ENCODE data around the gene PTGR1.
"Not testable (repeated sequence)": the region's sequence is repeated elsewhere in the genome, so short reads cannot be mapped to it uniquely, and the experiment has no call there.

Gene PTGR1

GRCh38 chr9:111555425-111555824 is 44.0 kb downstream of the PTGR1 start:
- WGBS (ENCODE audit: insufficient coverage) = 60% methylated on average over 1 of the region's 2 CpGs
- H3K4me3 ChIP-seq (ENCODE audit: control insufficient read depth in 1 of 7, extremely low read depth in 1 of 7, insufficient read depth in 4 of 7, low read depth in 2 of 7, low read length in 6 of 7); H3K4me1 ChIP-seq (ENCODE audit: control extremely low read depth in 1 of 4, control insufficient read depth in 4 of 4, insufficient read depth in 4 of 4, low read length in 3 of 4); DNase-seq; CTCF ChIA-PET; H3K36me3 ChIP-seq (ENCODE audit: control insufficient read depth in 4 of 4, insufficient read depth in 4 of 4, low read length in 3 of 4); H3K27me3 ChIP-seq (replicated peaks in 2 of 5; ENCODE audit: control insufficient read depth in 4 of 5, insufficient read depth in 5 of 5, low read length in 4 of 5); H3K27ac ChIP-seq (ENCODE audit: insufficient read depth in 1 of 2, low read depth in 1 of 2, low read length in 2 of 2, poor library complexity in 1 of 2, severe bottlenecking in 2 of 2); POLR2A ChIA-PET: not testable (repeated sequence)
- H3K9me3 ChIP-seq (ENCODE audit: control extremely low read depth in 1 of 5, control insufficient read depth in 4 of 5, insufficient read depth in 2 of 5, low read depth in 1 of 5, low read length in 4 of 5) = peaks cover 3 to 61% (median 29%) of the 10 kb centered on the region in 5 experiments

DNA sequence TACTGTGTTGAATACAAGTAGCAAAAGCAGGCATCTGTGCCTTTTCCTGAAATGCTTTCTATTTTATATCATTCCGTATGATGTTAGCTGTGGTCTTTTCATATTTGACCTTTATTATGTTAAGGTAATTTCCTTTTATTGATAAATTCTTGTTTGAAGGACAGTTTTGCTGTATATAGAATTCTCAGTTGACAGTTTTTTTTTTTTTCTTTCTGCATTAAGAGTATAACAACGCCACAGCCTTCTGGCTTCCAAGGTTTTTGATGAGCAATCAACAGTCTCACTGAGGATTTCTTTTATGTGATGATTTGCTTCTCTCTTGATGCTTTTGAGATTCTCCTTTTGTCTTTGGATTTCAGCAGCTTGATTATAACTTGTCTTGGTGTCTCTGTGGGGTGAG is 50.8 kb downstream of the PTGR1 start:
- H3K36me3 ChIP-seq (ENCODE audit: control insufficient read depth in 4 of 4, insufficient read depth in 4 of 4, low read length in 3 of 4) = no peaks in the 10 kb centered on the region
- H3K27ac ChIP-seq (ENCODE audit: insufficient read depth in 1 of 2, low read depth in 1 of 2, low read length in 2 of 2, poor library complexity in 1 of 2, severe bottlenecking in 2 of 2) = no peak overlapping the region
- no peaks in the 10 kb centered on the region for H3K4me1 ChIP-seq (ENCODE audit: control extremely low read depth in 1 of 4, control insufficient read depth in 4 of 4, insufficient read depth in 4 of 4, low read length in 3 of 4)
- ChIA-PET CTCF (no interaction called here), POLR2A (no interaction called here)
- peaks cover 14 to 71% (median 20%) of the 10 kb centered on the region in 5 experiments for H3K9me3 ChIP-seq (ENCODE audit: control extremely low read depth in 1 of 5, control insufficient read depth in 4 of 5, insufficient read depth in 2 of 5, low read depth in 1 of 5, low read length in 4 of 5)
- H3K27me3 ChIP-seq (replicated peaks in 2 of 5; ENCODE audit: control insufficient read depth in 4 of 5, insufficient read depth in 5 of 5, low read length in 4 of 5) = no peaks in the 10 kb centered on the region
- no peak for DNase-seq
- H3K4me3 ChIP-seq (ENCODE audit: control insufficient read depth in 1 of 7, extremely low read depth in 1 of 7, insufficient read depth in 4 of 7, low read depth in 2 of 7, low read length in 6 of 7) = no peak overlapping the region
- WGBS (ENCODE audit: insufficient coverage) = no CpG with 5 or more reads among the region's 2 CpGs

DNA sequence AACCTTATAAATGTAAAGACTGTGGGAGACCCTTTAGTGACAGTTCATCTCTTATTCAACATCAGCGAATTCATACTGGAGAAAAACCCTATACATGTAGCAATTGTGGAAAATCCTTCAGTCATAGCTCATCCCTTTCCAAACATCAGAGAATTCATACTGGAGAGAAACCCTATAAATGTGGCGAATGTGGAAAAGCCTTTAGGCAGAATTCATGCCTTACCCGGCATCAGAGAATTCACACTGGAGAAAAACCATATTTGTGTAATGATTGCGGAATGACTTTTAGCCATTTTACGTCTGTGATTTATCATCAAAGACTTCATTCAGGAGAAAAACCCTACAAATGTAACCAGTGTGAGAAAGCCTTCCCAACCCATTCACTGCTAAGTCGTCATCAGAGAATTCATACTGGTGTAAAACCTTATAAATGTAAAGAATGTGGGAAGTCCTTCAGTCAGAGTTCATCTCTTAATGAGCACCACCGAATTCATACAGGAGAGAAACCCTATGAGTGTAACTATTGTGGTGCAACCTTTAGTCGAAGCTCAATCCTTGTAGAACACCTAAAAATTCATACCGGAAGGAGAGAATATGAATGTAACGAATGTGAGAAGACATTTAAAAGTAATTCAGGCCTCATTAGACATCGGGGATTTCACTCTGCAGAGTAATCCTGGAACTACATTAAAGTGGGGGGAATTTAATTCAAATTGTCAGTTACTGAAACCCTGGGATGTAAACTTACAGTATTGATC is 56.8 kb downstream of the PTGR1 start:
- Histone ChIP-seq H3K27ac (ENCODE audit: insufficient read depth in 1 of 2, low read depth in 1 of 2, low read length in 2 of 2, poor library complexity in 1 of 2, severe bottlenecking in 2 of 2) (no peak overlapping the region), H3K36me3 (ENCODE audit: control insufficient read depth in 4 of 4, insufficient read depth in 4 of 4, low read length in 3 of 4) (peaks cover 0 to 3% (median 0%) of the 10 kb centered on the region in 4 experiments), H3K4me1 (ENCODE audit: control extremely low read depth in 1 of 4, control insufficient read depth in 4 of 4, insufficient read depth in 4 of 4, low read length in 3 of 4) (no peaks in the 10 kb centered on the region), H3K9me3 (ENCODE audit: control extremely low read depth in 1 of 5, control insufficient read depth in 4 of 5, insufficient read depth in 2 of 5, low read depth in 1 of 5, low read length in 4 of 5) (peaks cover 20 to 83% (median 32%) of the 10 kb centered on the region in 5 experiments), H3K4me3 (ENCODE audit: control insufficient read depth in 1 of 7, extremely low read depth in 1 of 7, insufficient read depth in 4 of 7, low read depth in 2 of 7, low read length in 6 of 7) (no peak overlapping the region), H3K27me3 (replicated peaks in 2 of 5; ENCODE audit: control insufficient read depth in 4 of 5, insufficient read depth in 5 of 5, low read length in 4 of 5) (no peaks in the 10 kb centered on the region)
- ChIA-PET CTCF (interaction anchor here (0.6 kb wide), 1 partner anchor 11 kb away, joined by 3 read pairs; no protein-coding TSS in a partner anchor), POLR2A (no interaction called here)
- DNase-seq = no peak
- 99% methylated on average over 7 of the region's 11 CpGs for WGBS (ENCODE audit: insufficient coverage)

DNA sequence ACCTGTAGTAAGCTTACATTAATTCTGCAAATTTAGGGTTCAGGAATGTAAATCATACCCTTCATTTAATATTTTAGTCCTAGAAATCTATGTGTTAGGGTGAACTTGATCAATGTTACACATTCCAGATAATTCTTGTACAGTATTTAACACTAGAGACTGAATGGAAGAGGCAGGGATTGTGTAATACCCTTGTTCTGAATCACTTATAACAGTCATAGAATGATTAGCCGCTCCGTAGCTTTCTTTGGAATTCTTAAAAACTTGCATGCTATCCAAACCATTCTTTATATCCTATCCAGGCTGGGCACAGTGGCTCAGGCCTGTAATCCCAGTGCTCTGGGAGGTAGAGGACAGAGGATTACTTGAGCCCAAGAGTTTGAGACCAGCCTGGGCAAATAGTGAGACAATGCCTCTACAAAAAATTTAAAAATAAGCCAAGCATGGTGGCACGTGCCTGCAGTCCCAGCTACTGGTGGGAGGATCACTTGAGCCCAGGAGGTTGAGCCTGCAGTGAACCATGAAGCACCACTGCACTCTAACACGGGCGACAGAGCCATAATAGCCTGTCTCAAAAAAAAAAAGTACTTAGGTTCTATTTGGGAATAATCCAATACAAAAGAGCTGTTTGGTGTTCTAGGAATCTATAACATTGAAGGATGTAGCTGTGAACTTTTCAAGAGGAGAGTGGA is 66.2 kb downstream of the PTGR1 start:
- Histone ChIP-seq H3K27ac (ENCODE audit: insufficient read depth in 1 of 2, low read depth in 1 of 2, low read length in 2 of 2, poor library complexity in 1 of 2, severe bottlenecking in 2 of 2) (no peak overlapping the region), H3K27me3 (replicated peaks in 2 of 5; ENCODE audit: control insufficient read depth in 4 of 5, insufficient read depth in 5 of 5, low read length in 4 of 5) (no peaks in the 10 kb centered on the region), H3K4me3 (ENCODE audit: control insufficient read depth in 1 of 7, extremely low read depth in 1 of 7, insufficient read depth in 4 of 7, low read depth in 2 of 7, low read length in 6 of 7) (no peak overlapping the region), H3K4me1 (ENCODE audit: control extremely low read depth in 1 of 4, control insufficient read depth in 4 of 4, insufficient read depth in 4 of 4, low read length in 3 of 4) (no peaks in the 10 kb centered on the region), H3K9me3 (ENCODE audit: control extremely low read depth in 1 of 5, control insufficient read depth in 4 of 5, insufficient read depth in 2 of 5, low read depth in 1 of 5, low read length in 4 of 5) (peaks cover 5 to 43% (median 22%) of the 10 kb centered on the region in 5 experiments), H3K36me3 (ENCODE audit: control insufficient read depth in 4 of 4, insufficient read depth in 4 of 4, low read length in 3 of 4) (peaks cover 0 to 12% (median 2%) of the 10 kb centered on the region in 4 experiments)
- DNase-seq = no peak
- CTCF ChIA-PET = interaction anchor here (0.6 kb wide), 1 partner anchor 17 kb away, joined by 3 read pairs; no protein-coding TSS in a partner anchor
- POLR2A ChIA-PET = no interaction called here
- WGBS (ENCODE audit: insufficient coverage) = 100% methylated on average over 1 of the region's 5 CpGs

GRCh38 chr9:111531716-111532115 is 67.7 kb downstream of the PTGR1 start:
- WGBS (ENCODE audit: insufficient coverage) = 95% methylated on average over 2 of the region's 4 CpGs
- Histone ChIP-seq H3K9me3 (ENCODE audit: control extremely low read depth in 1 of 5, control insufficient read depth in 4 of 5, insufficient read depth in 2 of 5, low read depth in 1 of 5, low read length in 4 of 5) (peaks cover 5 to 31% (median 18%) of the 10 kb centered on the region in 5 experiments), H3K27me3 (replicated peaks in 2 of 5; ENCODE audit: control insufficient read depth in 4 of 5, insufficient read depth in 5 of 5, low read length in 4 of 5) (peaks cover 0 to 2% (median 0%) of the 10 kb centered on the region in 5 experiments), H3K4me3 (ENCODE audit: control insufficient read depth in 1 of 7, extremely low read depth in 1 of 7, insufficient read depth in 4 of 7, low read depth in 2 of 7, low read length in 6 of 7) (no peak overlapping the region), H3K27ac (ENCODE audit: insufficient read depth in 1 of 2, low read depth in 1 of 2, low read length in 2 of 2, poor library complexity in 1 of 2, severe bottlenecking in 2 of 2) (no peak overlapping the region), H3K36me3 (ENCODE audit: control insufficient read depth in 4 of 4, insufficient read depth in 4 of 4, low read length in 3 of 4) (peaks cover 0 to 8% (median 2%) of the 10 kb centered on the region in 4 experiments), H3K4me1 (ENCODE audit: control extremely low read depth in 1 of 4, control insufficient read depth in 4 of 4, insufficient read depth in 4 of 4, low read length in 3 of 4) (no peaks in the 10 kb centered on the region)
- no peak for DNase-seq
- CTCF ChIA-PET = interaction anchor here (1.3 kb wide), 1 partner anchor 11 kb away, joined by 3 read pairs; no protein-coding TSS in a partner anchor
- POLR2A ChIA-PET = no interaction called here

GRCh38 chr9:111529787-111530186 is 69.7 kb downstream of the PTGR1 start:
- no peak for DNase-seq
- CTCF ChIA-PET = no interaction called here
- Histone ChIP-seq H3K27me3 (replicated peaks in 2 of 5; ENCODE audit: control insufficient read depth in 4 of 5, insufficient read depth in 5 of 5, low read length in 4 of 5) (peaks cover 3 to 12% (median 9%) of the 10 kb centered on the region in 5 experiments), H3K4me3 (ENCODE audit: control insufficient read depth in 1 of 7, extremely low read depth in 1 of 7, insufficient read depth in 4 of 7, low read depth in 2 of 7, low read length in 6 of 7) (no peak overlapping the region), H3K27ac (ENCODE audit: insufficient read depth in 1 of 2, low read depth in 1 of 2, low read length in 2 of 2, poor library complexity in 1 of 2, severe bottlenecking in 2 of 2) (no peak overlapping the region), H3K9me3 (ENCODE audit: control extremely low read depth in 1 of 5, control insufficient read depth in 4 of 5, insufficient read depth in 2 of 5, low read depth in 1 of 5, low read length in 4 of 5) (peaks cover 5 to 22% (median 14%) of the 10 kb centered on the region in 5 experiments), H3K36me3 (ENCODE audit: control insufficient read depth in 4 of 4, insufficient read depth in 4 of 4, low read length in 3 of 4) (peaks cover 0 to 2% (median under 1%) of the 10 kb centered on the region in 4 experiments), H3K4me1 (ENCODE audit: control extremely low read depth in 1 of 4, control insufficient read depth in 4 of 4, insufficient read depth in 4 of 4, low read length in 3 of 4) (peaks cover 0 to 14% (median 12%) of the 10 kb centered on the region in 4 experiments)
- POLR2A ChIA-PET = no interaction called here
- WGBS (ENCODE audit: insufficient coverage) = no CpG with 5 or more reads among the region's 2 CpGs

DNA sequence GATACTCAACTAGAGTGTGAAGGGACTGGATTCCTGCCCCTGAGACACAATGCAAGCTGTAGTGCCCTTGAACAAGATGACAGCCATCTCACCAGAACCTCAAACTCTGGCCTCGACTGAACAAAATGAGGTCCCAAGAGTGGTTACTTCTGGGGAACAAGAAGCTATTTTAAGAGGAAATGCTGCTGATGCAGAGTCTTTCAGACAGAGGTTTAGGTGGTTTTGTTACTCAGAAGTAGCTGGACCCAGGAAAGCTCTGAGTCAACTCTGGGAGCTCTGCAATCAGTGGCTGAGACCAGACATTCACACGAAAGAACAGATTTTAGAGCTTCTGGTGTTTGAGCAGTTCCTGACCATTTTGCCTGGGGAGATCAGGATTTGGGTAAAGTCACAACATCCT is 72.1 kb downstream of the PTGR1 start:
- H3K36me3 ChIP-seq (ENCODE audit: control insufficient read depth in 4 of 4, insufficient read depth in 4 of 4, low read length in 3 of 4) = peaks cover 0 to 2% (median 0%) of the 10 kb centered on the region in 4 experiments
- POLR2A ChIA-PET = no interaction called here
- CTCF ChIA-PET = no interaction called here
- peaks cover 0 to 15% (median 12%) of the 10 kb centered on the region in 4 experiments for H3K4me1 ChIP-seq (ENCODE audit: control extremely low read depth in 1 of 4, control insufficient read depth in 4 of 4, insufficient read depth in 4 of 4, low read length in 3 of 4)
- no peak overlapping the region for H3K4me3 ChIP-seq (ENCODE audit: control insufficient read depth in 1 of 7, extremely low read depth in 1 of 7, insufficient read depth in 4 of 7, low read depth in 2 of 7, low read length in 6 of 7)
- peaks cover 4 to 12% (median 9%) of the 10 kb centered on the region in 5 experiments for H3K27me3 ChIP-seq (replicated peaks in 2 of 5; ENCODE audit: control insufficient read depth in 4 of 5, insufficient read depth in 5 of 5, low read length in 4 of 5)
- H3K9me3 ChIP-seq (ENCODE audit: control extremely low read depth in 1 of 5, control insufficient read depth in 4 of 5, insufficient read depth in 2 of 5, low read depth in 1 of 5, low read length in 4 of 5) = peaks cover 3 to 14% (median 9%) of the 10 kb centered on the region in 5 experiments
- no peak for DNase-seq
- no peak overlapping the region for H3K27ac ChIP-seq (ENCODE audit: insufficient read depth in 1 of 2, low read depth in 1 of 2, low read length in 2 of 2, poor library complexity in 1 of 2, severe bottlenecking in 2 of 2)
- 100% methylated on average over 2 of the region's 2 CpGs for WGBS (ENCODE audit: insufficient coverage)

Data from common myeloid progenitor, CD34-positive (primary cell).